NCI-H2227 (cell line): Measurements from ENCODE around the gene ACOT6.
A peak's percentile ranks its signal among the peaks of the same experiment; 100 is the strongest.
"Not testable (repeated sequence)": the region's sequence is repeated elsewhere in the genome, so short reads cannot be mapped to it uniquely, and the experiment has no call there.

Experiments used
- DNase-seq: peaks from one replicate; lab custom pipeline; 2025; ENCODE audit not compliant: unreplicated experiment; lab: John Stamatoyannopoulos, UW

ACOT6 gene

DNA sequence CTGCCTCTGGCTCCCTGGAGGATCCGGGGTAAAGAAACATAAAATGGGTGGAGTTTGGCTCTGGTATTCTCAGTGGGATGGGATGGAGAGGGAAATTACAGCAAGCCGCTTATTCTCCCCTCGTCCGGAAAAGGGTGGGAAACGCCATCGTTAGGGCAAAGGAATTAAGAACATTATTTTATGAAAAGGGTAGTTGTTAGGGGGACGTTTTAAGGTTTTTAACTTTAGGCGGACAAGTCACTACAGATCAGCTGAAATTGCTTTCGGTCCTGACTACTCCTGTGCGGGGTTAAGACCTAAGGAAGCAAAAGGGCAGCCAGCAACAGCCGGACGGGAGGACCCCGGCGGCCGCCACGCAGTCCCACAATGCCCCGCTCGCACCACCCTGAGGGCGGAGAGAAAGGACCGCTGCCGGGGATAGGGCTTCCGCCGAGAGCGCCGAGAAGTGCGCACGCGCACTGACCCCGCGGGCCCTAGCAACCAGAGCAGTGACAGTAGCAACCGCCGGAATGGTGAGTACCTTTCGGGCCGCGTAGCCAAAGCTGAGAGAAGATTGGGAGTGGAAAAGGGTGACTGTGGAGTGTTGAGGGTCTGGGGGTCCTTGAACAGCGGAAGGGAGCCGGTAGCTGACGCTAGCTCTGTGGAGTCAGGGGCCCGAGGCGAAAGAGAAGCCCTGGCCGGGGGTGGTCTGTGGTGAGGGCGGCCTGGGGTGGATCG, 32.4 kb downstream of the ACOT6 start, which contains the start of gene DNAL1:
DNAL1 (plus strand) TSS at position 456 of the 717 bp plus-strand sequence; CDS start at position 510, 54 bp downstream.
- peak; percentile 96 for DNase-seq

DNA sequence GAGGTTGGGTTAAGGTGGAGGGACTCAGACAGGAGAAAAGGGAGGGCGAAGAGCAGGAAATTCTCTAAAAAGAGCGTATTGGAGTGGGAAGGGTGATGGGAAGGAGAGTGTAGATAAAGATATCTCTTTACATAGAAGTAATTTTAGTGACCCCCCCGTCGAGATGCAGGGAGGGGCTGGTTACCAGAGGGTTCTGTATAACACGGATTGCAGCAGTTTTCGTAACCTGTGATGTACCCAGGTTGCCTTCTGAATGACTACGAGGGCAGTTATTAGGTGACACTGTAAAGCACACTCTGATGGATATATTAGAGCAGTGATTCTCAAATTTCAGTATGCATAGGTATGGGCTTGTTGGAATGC, 32.9 kb downstream of the ACOT6 start:
- DNase-seq, result no peak

DNA sequence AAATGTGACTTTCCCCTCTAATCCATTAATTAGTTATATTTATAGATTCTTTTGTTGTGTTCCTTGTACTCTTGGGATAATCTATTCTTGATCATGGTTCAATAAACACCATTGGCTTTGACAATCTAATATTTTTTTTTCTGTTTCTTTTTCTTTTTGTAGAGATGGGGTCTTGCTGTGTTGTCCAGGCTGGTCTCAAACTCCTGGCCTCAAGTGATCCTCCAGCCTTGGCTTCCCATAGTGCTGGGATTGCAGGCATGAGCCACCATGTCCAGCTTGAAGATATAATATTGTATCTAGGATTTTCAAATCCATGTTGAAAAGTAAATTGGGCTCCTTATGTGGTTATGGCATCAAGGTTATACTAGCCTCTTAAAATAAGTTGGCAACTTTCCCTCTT, 38.7 kb downstream of the ACOT6 start:
- no peak for DNase-seq

DNA sequence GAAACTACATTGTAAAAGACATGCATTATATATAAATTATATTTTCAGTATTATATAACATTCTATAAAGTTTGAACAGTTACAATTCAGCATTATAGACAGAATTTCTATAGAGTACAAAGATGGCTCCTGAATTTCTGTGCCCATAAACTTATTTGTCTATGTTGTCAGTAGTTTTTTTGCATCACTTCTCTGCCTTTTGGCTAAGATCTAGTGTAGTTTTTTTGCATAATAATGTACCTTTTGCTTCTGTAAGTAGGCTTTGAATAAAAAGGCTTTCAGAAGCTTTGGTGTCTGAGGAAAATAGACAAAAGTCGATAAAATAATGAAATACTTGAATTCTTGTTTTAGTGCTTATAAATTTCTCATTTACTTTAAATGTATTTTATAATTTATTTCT, 43.5 kb downstream of the ACOT6 start:
- DNase-seq, result no peak

DNA sequence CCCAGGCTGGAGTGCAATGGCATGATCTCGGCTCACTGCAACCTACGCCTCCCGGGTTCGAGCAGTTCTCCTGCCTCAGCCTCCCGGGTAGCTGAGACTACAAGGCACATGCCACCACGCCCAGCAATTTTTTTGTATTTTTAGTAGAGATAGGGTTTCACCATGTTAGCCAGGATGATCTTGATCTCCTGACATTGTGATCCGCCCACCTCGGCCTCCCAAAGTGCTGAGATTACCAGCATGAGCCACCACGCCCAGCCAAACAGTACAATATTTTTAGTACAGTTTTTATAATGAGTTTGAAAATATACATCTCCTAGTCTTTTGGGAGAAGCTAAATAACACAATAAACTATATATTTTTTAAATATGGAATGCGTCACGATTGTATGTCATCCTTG, 46.9 kb downstream of the ACOT6 start:
- not testable (repeated sequence) for DNase-seq

DNA sequence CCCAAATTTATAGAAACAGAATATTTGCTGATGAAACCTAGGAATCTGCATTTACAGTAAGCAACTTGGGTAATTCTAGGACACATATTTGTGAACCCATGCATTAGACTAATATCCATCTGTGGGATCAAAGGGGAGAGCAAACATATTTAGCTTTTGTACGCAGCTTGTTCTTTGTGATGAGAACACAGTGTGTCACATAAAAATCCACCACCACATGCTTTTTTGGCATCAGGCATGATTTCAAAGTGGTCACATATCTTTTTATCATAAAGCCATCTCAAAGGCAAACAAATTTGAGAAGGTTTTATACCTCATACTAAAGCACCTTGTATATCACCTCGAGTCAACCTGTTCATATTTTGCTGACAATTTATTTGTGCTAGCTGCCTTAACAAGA, 48.2 kb downstream of the ACOT6 start:
- no peak for DNase-seq

DNA sequence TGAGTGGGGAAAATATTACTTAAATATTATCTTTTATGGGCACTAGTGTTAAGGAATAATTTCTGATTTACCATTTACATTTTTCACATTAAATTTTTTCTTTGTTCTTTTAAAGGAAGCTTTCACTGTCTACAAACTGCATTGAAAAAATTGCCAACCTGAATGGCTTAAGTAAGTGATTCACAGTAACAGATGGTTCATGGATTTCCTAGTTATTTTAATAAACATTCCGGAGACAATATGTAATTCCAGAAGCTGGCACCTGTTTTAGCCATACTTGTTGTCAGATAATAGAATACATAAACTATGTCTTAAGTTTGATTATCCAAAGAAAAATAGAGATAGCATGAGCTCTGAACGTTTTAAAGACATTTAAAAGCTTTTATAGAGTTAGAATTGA, 49.6 kb downstream of the ACOT6 start:
- no peak for DNase-seq

DNA sequence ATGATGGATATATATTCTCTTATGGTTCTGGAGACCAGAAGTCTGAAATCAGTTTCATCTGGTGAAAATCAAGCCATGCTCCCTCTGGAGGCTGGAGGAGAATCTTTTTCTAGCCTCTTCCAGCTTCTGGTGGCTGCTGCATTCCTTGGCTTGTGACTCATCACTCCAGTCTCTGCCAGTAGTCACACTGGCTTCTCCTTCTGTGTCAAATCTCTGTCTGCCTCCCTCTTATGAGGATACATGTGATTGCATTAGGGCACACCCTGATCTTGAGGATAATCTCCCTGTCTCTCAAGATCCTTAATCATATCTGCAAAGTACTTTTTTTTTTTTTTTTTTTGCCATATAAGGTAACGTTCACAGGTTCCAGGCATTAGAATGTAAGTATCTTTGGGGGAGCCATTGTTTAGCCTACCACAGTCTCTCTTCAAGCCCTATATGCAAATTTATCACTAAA, 50.2 kb downstream of the ACOT6 start:
- no peak for DNase-seq

DNA sequence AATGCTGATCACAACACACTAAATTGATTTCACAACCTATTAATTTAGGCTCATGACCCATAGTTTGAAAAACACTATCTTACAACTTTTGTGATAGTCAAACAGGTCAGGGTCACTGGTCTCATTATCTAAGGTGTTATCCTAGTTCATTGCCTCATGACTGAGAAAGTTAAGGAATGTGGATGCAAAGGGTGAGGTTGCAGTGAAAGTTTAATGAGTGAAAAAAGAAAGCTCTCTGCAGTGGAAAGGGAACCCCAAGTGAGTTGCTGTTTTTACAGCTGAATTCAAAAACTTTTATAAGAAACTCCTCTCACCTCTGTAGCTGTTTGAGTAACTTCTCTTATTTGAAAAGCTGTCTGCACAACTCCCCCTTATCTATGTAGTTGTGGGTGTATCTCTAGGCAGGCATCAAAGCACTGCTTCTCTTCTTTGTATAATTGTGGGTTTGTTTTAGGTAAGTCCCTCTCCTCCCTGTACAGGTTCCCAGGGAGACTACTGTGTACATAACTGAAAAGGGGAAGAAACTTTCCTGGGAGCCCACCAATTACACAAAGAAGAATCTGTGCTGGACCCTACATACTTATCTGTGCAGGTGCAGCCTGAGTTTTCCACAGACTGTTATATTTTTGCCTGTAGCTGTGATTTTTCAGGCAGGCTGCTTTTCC, 51.4 kb downstream of the ACOT6 start:
- DNase-seq, result no peak

DNA sequence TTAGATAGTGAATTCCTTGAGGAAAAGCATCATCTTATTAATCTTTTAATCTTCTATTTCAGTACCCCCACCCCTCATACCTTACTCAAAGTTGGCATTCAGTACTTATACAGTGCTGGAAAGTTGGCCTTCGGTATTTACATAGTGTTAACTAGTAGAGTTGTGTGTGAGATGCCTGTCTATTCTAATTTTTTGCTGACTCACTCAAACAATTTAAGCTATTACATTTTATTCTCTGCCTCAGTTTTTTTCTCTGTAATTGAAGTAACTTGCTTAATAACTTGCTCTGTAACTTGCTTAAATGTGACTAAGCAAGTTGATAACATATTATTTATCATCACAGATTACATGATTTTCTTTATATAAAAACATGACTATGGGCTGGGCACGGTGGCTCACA, 52.8 kb downstream of the ACOT6 start:
- DNase-seq, result no peak

DNA sequence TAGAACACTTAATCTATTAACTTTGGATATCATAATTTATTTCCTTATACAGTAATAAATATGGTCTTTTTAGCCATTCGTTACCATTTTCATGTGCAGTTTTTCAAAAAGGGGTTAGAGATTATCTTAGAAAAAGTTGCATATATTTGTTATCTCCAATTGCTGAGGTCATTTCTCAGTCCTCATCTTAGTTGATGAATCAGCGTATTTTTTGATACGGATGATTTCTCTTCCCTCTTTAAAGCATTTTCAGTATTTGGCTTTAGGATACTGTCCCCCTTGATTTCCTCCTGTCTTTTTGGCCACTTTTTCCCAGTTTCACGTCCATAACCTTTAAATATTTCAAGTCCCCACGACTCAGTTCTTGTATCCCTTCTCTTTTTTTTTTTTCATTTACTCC, 54.3 kb downstream of the ACOT6 start:
- no peak for DNase-seq

DNA sequence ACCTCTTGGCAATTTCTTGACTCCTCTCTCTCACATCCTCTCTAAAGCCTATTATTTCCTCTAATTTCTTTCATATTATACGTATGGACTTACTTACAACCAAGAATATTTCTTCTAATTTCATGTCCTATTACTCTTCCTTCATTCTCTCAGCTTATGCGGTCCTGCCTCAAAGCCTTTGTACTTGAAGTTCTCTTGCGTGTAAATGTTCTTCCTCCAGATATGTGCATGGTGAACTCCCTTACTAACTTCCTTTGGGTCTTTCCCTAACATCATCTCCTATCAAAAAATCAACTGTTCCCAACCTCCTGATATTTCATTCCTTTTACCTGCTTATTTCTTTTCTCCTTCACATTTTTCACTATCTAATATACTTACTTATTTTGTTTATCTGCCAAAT, 55.5 kb downstream of the ACOT6 start:
- DNase-seq, result no peak
